Stimulated activated CD4-positive, alpha-beta T cell treated with anti-CD3 and anti-CD28 coated beads, Interleukin-4, amount 100 ng/mL, for 48 hours (primary cell): ENCODE results near the gene STMP1.

Experiments used
- DNase-seq, 2 donors: peaks; one replicate each; pipeline ENCODE4 v3.0.0-alpha.2; 2020; ENCODE audit warnings: low read depth in 2 of 2

Gene STMP1

DNA sequence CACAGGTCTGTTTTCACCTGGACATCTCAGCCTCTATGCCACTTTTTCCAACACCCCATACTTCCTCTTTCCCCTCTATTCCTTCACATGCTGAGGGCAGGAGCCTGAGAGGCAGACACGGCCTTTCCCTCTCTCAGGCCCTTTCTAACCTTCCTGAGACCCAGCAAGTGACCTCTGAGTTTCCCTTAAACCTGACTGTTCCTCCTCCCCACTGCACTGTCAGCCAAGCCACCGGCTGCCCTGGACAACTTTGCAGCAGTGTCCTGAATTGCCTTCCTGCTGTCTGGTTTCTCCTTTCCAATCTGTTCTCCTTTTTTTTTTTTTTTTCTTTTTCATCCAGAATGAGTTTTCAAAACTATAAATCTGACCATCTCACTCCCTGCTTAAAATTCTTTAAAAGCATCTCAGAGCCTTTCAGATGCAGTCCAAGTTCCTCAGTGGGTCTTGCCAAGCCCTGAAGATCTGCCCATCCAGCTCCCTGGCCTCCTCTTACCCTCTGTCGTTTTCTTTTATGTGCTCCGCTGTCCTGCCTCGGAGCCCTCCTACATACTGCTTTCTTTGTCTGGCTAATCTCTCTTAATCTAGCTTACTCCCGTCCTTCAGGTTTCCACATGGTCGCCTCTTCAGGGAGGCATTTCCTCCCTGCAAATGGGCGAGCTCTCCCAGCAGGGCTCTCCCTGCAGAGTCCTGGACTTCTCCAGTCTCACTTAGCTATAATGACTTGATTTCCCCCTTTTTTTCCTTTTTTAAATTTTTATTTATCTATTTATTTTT is 35.1 kb downstream of the STMP1 start:
- no peak for DNase-seq

DNA sequence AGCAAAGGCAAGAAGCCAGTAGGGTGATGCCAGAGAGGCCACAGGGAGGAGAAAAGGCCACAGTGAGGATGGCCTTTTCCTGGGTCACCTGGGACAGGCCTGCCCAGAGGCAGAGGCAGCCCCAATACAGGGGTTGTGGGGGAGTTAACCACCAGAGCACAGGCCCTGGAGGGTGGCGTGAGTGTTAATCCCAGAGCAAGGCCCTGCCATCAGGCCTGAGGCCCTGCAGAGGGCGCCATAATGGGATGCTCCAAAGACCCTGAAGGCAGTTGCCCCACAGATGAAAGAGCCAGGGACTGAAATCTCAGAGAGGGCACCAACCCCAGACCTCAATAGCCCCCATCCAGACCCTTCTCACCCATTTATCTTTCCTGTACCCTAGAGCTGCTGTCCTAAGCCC is 41.8 kb downstream of the STMP1 start:
- no peak for DNase-seq

DNA sequence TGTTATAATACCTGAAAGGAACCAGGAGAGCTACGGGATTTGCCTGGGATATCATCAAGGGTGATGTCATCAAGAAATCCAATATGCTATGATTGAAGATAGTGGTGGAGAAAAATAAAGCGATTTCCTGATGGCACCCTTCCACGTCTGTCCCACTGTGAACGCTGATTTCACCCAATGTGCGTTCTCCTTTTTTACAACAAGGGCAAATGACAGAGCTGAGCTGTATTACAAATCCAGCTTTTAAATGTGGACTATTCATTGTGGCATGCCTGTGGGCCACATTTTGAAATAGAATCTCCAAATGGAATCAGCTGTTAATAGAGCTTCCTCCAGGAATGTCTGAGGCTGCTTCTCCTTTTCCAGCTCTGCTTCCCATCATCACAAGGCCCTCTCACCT is 42.4 kb downstream of the STMP1 start:
- DNase-seq: no peak

DNA sequence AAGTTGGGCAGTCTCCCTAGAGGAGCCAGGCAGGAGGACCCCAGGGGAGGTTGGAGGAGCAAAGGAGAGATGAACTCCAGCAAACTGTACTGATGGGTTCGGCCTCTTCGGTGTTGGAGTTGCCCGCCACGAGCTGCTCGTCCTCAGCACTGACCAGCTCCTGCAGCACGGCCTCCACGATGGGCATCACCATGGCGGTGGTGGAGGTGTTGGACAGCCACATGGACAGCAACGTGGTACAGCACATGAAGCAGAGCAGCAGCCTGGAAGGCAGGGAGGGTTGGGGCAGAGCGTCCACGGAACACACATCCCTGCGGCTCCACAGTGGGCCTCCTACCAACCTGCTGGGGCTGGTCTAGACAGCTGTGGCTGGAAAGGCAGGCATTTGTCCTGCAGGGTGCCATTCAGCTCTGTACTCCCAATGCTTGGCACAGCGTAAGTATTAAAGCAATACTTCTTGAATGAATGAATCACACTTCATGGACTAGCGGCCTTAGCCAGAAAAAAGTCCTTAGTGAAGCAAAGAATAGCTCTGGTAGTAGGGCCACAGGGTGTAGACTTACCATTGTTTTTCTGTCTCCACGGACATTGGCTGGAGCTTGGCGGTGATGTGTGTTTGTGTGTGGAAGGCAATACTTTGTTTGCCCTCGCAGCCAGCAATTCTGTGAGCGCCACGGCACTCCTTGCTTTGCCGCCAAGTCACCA is 43.9 kb downstream of the STMP1 start:
- no peak for DNase-seq

DNA sequence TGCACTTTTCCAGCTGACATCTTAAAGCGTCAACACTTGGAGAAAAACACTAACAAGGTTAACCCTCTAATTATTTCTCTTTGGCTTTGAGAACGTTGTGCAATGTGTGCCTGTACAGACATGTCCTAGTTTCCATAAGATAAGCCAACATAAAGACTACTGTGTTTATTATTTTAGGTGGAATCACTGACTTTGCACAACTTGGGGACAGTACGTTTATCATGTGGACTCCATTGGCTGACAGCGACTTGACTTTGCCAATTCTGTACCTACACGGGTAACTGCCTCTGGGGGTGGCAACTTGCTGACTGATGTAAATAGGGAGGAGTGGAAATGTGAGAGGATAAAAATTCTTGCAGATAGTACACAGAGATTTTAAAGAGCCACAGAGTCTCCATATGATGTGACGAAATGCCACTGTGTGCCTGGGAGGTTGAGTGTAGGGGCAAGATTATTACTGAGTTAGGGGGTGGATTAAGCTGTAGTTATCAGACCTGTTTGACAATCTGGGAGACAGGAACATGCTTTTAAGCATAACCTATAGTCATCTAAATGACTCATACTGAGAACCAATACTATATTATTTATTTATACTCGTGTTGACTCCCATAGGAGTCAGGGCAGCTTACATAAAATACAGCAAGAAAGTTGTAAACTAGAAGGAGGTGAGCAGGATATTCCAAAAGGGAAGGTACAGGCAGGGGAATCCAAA is 44.7 kb downstream of the STMP1 start:
- DNase-seq: no peak

DNA sequence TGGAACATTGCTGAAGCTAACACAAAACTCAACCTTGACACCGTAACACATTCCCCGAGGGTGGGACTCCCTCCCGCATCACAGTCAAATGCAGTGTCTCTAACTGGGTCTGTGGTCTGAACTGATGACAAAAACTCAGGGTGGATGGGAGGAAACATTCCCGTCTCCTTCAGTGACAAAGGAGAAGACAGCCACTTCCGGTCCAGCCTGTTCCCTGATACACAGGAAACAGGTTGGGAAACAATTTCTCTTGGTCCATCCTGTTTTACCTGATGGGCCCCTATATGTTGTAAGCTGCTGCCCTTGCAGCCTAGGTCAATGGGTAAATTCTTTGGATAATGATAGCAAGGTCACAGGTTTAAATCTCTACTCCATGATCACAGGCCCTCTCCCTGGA is 45.3 kb downstream of the STMP1 start:
- no peak for DNase-seq

DNA sequence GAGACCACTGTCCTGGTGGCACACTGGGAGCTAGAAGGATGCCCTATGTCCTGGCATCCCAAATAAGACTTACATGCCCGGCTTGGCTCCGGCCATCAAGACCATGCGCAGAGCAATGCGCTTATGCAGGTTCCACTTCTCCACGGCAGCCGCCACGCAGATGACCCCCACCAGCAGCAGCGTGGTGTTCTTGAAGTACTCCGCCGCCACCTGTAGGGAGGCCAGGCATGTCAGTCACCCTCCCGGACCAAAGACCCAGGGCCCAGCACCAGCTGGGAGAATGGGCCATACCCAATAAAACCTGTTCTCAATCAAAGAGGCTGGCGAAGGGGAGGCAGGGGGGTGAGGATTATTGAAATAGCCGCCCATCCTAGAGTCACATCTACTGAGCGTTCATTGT is 45.7 kb downstream of the STMP1 start:
- DNase-seq: no peak

DNA sequence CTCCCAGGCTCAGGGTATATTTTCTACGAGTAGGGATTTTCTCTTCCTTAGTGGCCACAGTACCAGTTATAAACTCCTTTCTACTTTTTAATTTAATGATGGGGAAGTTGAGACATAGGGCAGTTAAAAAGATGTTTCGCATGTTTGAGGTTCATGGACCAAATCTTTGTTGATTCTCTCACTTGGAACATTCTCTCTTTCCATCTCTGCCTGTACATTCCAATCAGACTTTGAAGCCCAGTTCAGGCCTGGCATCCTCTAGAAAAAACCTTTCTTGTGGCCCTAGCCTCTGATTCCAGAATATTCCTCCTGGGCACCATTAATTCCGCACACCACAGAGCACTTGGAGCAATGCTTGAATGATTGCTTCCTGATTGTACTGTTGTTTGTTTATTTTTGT is 47.2 kb downstream of the STMP1 start:
- no peak for DNase-seq

DNA sequence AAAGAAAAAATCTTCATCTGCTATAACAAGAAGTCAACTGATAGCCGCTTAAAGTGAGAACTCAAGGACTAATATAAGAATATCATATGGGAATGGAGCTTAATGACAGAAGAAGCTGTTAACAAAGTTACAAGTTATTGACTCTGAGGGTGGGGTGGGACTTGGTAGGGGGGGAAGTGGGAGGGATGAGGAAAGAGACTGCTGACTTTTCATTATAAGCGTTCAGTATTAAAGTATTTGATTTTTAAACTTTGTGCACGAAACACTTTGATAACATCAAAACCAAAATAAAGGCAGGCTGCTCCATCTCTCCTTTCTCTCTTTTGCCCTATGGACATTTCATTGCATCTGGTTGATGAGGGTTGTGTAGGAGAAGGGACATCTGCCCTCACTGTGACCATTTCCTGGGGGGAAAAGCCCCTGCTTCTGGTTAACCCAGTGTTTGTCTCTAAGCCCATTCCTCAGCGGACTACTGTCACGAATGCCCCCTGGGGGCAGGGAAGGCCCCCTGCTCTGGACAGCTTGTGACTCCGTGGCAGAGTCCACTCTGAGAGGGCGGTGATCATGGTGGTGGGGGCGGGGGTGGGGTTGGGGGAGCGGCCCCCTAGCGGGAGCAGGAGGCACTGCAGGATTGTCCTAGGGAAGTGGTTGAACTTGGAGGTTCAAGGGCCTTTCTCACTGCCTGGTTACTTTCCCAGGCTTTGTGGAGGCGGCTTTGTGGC is 48.3 kb downstream of the STMP1 start:
- peak in 1 of 2 donors; percentile 4 for DNase-seq

DNA sequence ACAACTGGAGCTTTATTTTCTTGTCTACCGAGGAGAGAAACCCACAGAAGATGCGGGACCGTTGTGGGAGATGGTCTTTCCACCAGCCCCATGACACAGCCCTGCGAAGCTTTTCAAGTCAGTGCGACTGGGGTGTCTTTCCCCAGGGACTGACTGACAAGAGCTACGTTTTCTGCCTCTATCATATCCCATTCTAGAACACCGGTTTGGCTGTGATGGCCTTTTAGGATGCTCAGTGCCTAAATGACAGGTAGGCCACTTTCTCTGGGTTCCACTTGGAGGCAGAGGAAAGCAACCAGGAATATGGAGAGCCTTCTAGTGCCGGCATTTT is 48.8 kb downstream of the STMP1 start:
- DNase-seq: no peak

DNA sequence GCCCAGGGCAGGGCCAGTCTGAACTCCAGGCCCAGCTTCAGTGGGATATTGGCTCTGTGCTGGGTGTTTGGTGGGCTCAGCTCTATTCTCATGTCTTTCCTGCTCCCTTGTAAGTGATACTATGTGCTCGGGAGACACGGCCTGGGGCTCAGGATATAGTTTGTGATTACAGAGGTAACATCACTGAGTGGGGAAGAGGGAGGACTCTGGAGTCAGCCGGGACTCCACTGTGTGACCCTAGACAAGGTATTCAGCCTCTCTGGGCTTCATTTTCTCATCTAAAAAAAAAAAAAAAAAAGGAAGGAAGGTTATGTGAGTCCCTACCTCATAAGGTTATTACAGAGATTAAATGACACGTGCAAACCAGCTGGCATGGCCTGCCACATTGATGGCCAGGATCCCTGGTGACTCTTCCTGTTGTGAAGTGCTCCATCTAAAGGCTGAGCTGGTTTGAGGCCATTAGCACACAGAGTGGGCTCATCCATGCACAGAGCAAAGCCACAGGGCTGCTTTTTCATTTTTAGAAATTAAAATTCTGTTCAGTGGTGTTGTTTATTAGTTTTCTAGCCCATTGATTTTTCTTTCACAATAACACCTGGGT is 50.0 kb downstream of the STMP1 start:
- DNase-seq: no peak

DNA sequence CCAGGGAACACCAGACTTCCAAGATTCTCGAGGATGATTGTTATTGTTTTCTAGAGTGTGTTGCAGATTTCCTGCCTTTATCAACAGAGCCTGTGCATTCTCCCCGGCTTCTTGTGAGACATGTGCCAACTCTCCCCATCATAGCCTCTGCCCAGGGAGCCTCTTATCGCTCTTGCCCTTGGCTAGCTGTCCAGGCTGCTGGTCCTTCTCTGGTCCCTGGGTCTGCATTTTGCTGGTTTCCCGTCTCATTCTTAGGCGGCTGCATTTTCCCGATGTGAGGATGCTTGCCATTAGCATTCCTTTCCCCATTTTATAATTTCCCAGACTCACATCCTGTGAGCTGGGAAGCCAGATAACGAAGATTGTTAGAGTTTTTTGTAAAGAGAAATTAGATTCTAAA is 50.5 kb downstream of the STMP1 start:
- DNase-seq: no peak

DNA sequence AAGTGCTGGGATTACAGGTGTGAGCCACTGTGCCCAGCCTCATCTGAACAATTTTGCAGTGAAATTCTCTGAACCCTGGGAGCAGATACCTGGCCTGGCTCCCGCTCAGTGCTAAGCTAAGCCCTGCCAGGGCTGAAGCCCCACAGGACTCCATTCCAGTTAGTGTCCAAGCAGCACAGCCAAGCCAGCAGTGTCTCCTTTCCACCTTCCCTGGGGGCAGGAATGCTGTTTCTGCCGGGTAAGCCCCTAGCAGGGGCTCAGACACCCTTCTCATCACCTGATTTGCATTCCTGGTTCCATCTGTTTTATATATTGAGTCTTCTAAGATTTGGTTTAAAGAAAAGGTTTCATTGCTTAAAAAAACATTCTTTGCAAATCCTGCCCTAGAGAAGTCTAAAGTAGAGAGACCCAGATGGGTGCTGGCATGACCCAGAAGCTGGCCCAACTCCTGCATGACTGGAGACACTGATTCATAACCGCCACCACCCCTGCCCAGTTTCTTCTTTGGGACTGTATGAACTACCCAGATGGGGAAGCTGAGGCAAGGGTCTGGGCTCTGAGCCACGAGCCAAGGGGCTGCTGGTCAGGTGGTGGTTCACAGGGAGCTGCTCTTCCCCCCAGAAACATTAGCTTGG is 51.6 kb downstream of the STMP1 start:
- DNase-seq: no peak

DNA sequence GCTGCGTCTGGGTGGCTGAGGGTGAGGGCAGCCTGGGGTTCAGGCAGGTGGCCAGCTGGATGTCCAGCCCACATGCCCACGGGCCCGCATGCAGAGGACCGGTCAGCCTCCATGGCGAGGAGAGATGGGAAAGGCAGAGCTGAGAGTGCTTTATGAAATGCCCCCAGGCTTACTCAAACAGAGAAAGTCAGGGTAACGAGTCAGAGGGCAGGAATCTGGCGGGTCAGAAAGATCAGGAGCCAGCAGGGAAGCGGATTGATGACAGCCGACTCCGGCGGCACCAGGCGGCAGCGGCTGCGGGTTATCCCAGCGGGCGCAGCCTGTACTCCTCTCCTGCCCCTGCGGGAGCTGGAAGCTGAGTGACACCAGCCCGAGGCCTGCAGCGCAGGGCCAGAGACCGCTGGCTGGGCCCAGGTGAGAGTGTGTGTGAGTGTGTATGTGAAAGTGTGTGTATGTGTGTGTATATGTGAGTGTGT is 52.3 kb downstream of the STMP1 start:
- no peak for DNase-seq

DNA sequence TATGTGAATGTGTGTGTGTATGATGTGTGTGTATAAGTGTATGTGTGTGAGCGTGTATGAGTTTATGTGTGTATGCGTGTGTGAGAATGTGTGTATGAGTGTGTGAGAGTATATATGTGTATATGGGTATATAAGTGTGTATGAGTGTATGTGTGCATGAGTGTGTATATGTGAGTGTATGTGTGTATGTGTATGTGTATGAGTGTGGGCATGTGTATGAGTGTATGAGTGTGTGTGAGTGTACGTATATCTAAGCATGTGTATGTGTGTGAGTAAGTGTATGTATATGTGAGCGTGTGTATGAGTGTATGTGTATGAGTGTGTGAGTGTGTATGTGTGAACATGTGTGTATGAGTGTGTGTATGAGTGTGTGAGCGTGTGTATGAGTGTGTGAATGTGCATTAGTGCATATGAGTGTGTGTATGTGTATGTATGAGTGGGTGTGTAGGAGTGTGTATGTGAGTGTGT is 52.8 kb downstream of the STMP1 start:
- DNase-seq: no peak

DNA sequence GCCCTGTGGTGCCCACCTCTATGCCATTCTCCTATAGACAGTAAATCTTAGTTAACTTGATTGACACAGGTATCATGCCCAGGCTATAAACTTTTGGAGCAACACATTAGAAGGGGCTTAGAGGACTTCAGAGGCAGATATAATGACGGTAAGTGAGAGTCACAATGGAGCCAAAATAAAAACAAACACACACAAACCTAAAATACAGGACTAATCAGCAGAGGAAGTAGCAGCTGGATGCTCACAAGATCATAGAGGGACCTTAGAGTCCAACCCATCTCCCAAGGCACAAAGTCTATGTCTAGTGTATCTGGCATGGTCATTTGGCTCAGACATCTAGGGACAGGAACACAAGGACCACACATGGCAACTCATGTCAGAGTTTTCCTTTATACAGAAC is 53.4 kb downstream of the STMP1 start:
- no peak for DNase-seq

DNA sequence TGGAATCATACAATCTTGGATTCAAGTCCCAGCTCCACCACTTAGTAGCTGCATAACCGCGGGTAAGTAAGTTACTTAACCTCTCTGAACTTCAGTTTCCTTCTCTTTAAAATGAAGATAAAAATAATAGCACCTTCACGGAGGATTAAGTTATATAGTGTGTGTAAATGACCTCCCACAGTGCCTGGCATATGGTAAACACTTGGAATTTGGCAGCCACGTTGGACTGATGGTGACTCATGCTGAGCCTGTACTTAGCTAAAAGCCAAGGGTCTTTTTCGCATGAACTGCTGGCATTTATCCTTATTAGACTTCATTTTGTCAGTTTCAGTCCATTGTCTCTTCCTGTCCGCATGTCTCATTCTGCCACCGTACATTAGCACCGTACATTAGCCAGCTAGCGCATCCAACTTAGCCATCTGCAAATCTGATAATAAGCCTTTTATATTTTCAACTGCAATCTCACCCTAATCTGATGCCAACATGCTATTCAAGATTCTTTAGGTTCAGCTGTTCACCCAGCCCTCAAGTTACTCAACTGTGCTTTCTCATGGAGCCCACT is 54.4 kb downstream of the STMP1 start:
- DNase-seq: no peak

DNA sequence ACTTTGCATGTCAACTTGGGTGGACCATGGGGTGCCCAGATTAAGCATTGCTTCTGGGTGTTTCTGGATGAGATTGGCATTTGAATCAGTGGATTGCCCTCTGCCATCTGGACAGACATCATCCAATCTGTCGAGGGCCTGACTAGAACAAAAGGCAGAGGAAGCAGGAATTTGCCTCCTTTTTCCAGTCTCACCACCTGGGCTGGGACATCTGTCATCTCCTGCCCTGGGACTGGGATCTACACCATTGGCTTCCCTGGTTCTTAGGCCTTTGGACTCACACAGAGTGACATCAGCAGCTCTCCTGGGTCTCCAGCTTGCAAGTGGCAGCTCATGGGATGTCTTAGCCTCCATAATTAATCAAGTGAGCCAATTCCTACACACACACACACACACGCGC is 55.4 kb downstream of the STMP1 start:
- DNase-seq: no peak

DNA sequence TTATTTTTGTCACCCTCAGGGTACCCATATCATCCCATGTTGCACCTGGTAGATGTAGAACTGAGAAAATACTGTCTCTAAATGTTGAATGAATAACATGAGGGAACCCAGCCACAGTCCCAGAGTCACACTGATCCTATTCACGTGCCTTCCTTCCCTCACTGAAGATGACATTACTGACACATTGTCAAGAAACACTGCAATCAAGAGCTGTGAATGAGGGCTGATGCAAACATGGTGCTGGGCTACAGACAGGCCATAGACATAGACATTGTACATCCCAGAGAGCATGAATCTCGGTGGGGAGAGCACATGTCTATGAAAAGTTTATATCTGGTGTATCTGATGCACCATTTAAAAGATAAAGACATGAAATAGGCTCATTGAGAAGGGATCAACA is 55.9 kb downstream of the STMP1 start:
- no peak for DNase-seq

DNA sequence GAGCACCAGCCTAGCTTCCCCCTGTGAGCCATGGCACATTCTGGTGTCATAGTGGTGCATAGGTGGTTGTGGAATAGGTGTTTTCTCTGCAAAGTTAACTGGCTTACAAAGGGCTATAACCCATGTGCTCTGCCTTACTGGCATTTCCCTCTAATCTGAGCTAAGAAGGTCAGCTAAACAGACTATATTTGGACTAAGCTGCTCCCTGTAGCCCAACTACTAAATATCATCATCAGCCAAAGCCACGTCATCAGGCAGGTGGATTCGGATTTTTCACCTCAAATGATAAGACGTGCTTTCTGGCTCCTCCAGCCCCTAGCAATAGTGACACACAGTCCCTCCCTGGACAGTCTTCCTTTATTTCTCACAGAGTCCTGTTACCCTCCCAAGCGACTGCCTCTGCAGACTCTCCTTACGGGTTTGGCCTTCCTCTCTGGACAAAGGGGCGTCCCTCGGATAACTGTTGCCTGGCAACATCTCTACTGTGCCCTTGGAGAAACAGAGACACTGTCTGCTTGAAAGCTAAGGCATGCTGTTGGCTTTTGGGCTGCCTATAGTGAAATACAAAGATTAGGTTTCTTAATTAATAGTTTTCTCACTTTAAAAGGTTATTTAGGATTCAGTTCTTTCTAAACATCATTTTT is 56.6 kb downstream of the STMP1 start:
- no peak for DNase-seq
